GM12878 (cell line): ENCODE data around the gene GALP. TPM values are rescaled to one million over a fixed set of nuclear protein-coding genes. Genes with fewer than 3 reads are reported as not detected.

ENCODE experiments used
- ATAC-seq: fragments of 200-7000 bp; cut with Tn5 transposase; 3 replicates; pipeline ENCODE4 v1.9.1; 2020; ENCODE audit warnings: mild to moderate bottlenecking, moderate library complexity
- BruUV-seq: library from RNA; stranded (reverse); fragments of 400-500 nt; replicated peaks from 2 replicates; lab custom pipeline; 2021; lab: Mats Ljungman, UMichigan
- CTCF ChIA-PET: fragments of 300-600 bp; sonication (Branson Sonifier 250); formaldehyde crosslinking; extraction: SDS; loops from one replicate; lab custom pipeline; 2021; ENCODE audit warnings: inconsistent platforms; lab: Yijun Ruan, JAX
- POLR2A ChIA-PET: fragments of 350-600 bp; formaldehyde crosslinking; extraction: SDS; loops from one replicate; lab custom pipeline; 2021; ENCODE audit warnings: inconsistent platforms; lab: Charles Lee
- RAD21 ChIA-PET: fragments of 300-600 bp; sonication (Branson Sonifier 250); formaldehyde crosslinking; loops from one replicate; lab custom pipeline; 2023; ENCODE audit warnings: antibody characterized with exemption; ENCODE audit not compliant: unreplicated experiment; lab: Charles Lee
- SMC1A ChIA-PET: fragments of 300-600 bp; sonication (Branson Sonifier 250); formaldehyde crosslinking; loops from one replicate; lab custom pipeline; 2023; ENCODE audit not compliant: unreplicated experiment, uncharacterized antibody; lab: Charles Lee
- DNase-seq: peaks from one replicate; pipeline ENCODE4 v3.0.0-alpha.2; 2011; ENCODE audit warnings: low read depth, low spot score
- FAIRE-seq: peaks from 3 replicates; lab custom pipeline; 2011; peaks lifted over from hg19 to GRCh38; lab: Jason Lieb, UNC
- H2AFZ ChIP-seq: 2 replicates; pipeline ENCODE4 v1.6.0; 2011; ENCODE audit warnings: low read depth, low read length, control low read depth; ENCODE audit not compliant: control insufficient read depth
- H3K27ac ChIP-seq: 2 replicates; pipeline ENCODE4 v1.5.1; 2011; ENCODE audit warnings: control low read depth; ENCODE audit not compliant: control insufficient read depth, insufficient read depth
- H3K27me3 ChIP-seq, 2 experiments: replicated peaks in 1 of 2; 2 replicates each; pipeline versions ENCODE4 v1.6.0 to v1.6.1; 2011; ENCODE audit warnings: low read length in 1 of 2; ENCODE audit not compliant: control insufficient read depth in 2 of 2, insufficient read depth in 2 of 2
- H3K36me3 ChIP-seq, 2 experiments: 2 replicates each; pipeline ENCODE4 v1.5.1; 2011; ENCODE audit warnings: low read length in 1 of 2; ENCODE audit not compliant: control insufficient read depth in 2 of 2, insufficient read depth in 2 of 2
- H3K4me1 ChIP-seq: 2 replicates; pipeline ENCODE4 v1.6.1; 2011; ENCODE audit warnings: mild to moderate bottlenecking, low read length, moderate library complexity, mixed read lengths; ENCODE audit not compliant: control insufficient read depth, insufficient read depth
- H3K4me2 ChIP-seq: 2 replicates; pipeline ENCODE4 v1.6.0; 2011; ENCODE audit warnings: control low read depth; ENCODE audit not compliant: control insufficient read depth, insufficient read depth
- H3K4me3 ChIP-seq: fragments of 200-600 bp; sonication (generic); 2 replicates; pipeline ENCODE4 v1.5.1; 2016
- H3K79me2 ChIP-seq: 2 replicates; pipeline ENCODE4 v1.6.0; 2011; ENCODE audit warnings: low read length; ENCODE audit not compliant: control insufficient read depth, insufficient read depth
- H3K9ac ChIP-seq: 2 replicates; pipeline ENCODE4 v1.8.0; 2011; ENCODE audit warnings: low read length, control low read depth, mixed read lengths; ENCODE audit not compliant: control insufficient read depth, insufficient read depth
- H3K9me3 ChIP-seq: replicated peaks from 3 replicates; pipeline ENCODE4 v1.5.1; 2011; ENCODE audit warnings: mild to moderate bottlenecking, low read length; ENCODE audit not compliant: control insufficient read depth, insufficient read depth
- H4K20me1 ChIP-seq: 2 replicates; pipeline ENCODE4 v1.6.0; 2011; ENCODE audit not compliant: control insufficient read depth, insufficient read depth
- BCL3 ChIP-seq: IDR thresholded peaks from 2 replicates; pipeline ENCODE4 v1.6.1; 2011; ENCODE audit warnings: borderline replicate concordance, low read depth, mild to moderate bottlenecking, moderate library complexity, low read length; ENCODE audit not compliant: insufficient read depth, poor library complexity, severe bottlenecking
- GATAD2B ChIP-seq: fragments of 450-650 bp; conservative IDR thresholded peaks from 2 replicates; pipeline ENCODE4 v1.6.1; 2017; ENCODE audit warnings: low read depth, mild to moderate bottlenecking, moderate library complexity
- IKZF1 ChIP-seq: fragments of 450-650 bp; conservative IDR thresholded peaks from 2 replicates; pipeline ENCODE4 v1.6.1; 2017; ENCODE audit warnings: antibody characterized with exemption, mild to moderate bottlenecking
- IRF4 ChIP-seq: IDR thresholded peaks from 2 replicates; pipeline ENCODE4 v1.6.1; 2011; ENCODE audit warnings: low read depth, low read length
- JUNB ChIP-seq: IDR thresholded peaks from 2 replicates; pipeline ENCODE4 v1.6.1; 2016; ENCODE audit warnings: antibody characterized with exemption, mild to moderate bottlenecking
- MEF2A ChIP-seq: IDR thresholded peaks from 2 replicates; pipeline ENCODE4 v1.6.1; 2011; ENCODE audit warnings: low read depth, mild to moderate bottlenecking, low read length, moderate library complexity; ENCODE audit not compliant: insufficient read depth
- MLLT1 ChIP-seq: fragments of 450-650 bp; IDR thresholded peaks from 2 replicates; pipeline ENCODE4 v1.6.1; 2016; ENCODE audit warnings: mild to moderate bottlenecking
- MYB ChIP-seq: fragments of 150-350 bp; IDR thresholded peaks from 2 replicates; pipeline ENCODE4 v1.6.1; 2014; ENCODE audit warnings: mild to moderate bottlenecking, low read depth, low read length, borderline replicate concordance
- POU2F2 ChIP-seq: IDR thresholded peaks from 3 replicates; pipeline ENCODE4 v1.6.1; 2011; ENCODE audit warnings: low read depth, mild to moderate bottlenecking, low read length, borderline replicate concordance
- RCOR1 ChIP-seq: conservative IDR thresholded peaks from 2 replicates; pipeline ENCODE4 v1.6.1; 2012; ENCODE audit warnings: low read depth, low read length, improper control_type of control experiment
- RUNX3 ChIP-seq: IDR thresholded peaks from 2 replicates; pipeline ENCODE4 v1.6.1; 2012; ENCODE audit warnings: low read length, inconsistent platforms
- WRNIP1 ChIP-seq: IDR thresholded peaks from 2 replicates; pipeline ENCODE4 v1.6.1; 2011; ENCODE audit warnings: low read depth, low read length, improper control_type of control experiment, borderline replicate concordance
- WGBS: methylation state at CpG from one replicate; pipeline ENCODE4 v1.1.6; 2016; ENCODE audit warnings: low lambda C conversion rate; ENCODE audit not compliant: insufficient replicate concordance, insufficient coverage; ENCODE audit errors: missing lambda C conversion rate; 5-methylcytosine and 5-hydroxymethylcytosine counted together
- in situ Hi-C: fragments of 300-500 bp; cut with MboI; formaldehyde crosslinking; loops from 9 replicates; pipeline ENCODE4 v1.14.3; 2018; ENCODE audit warnings: mixed read lengths
- intact Hi-C: fragments of 100-400 bp; cut with micrococcal nuclease; formaldehyde crosslinking; loops from one replicate; pipeline ENCODE4 v1.14.2; 2022; ENCODE audit not compliant: unreplicated experiment
- polyA plus RNA-seq, 11 experiments: library from polyadenylated mRNA; depleted of rRNA in 4 of 11; unstranded in 6 of 11; stranded (reverse) in 5 of 11; fragments of >200 nt; fragmentation: Nextera tagmentation in 4 of 11; fragmentation: Illumina TruSeq in 1 of 11; extraction: Ambion mirVana in 4 of 11; extraction: Trizol in 1 of 11; gene quantifications; 1 replicate in 1 of 11; 2 replicates in 10 of 11; pipeline versions ENCODE4 v1.2.1 to v1.2.3, GENCODE V29; 2011 to 2016; ENCODE audit warnings: inconsistent platforms in 2 of 11, missing spikeins in 2 of 11, low read depth in 1 of 11
- total RNA-seq, 4 experiments: library from RNA; depleted of rRNA in 3 of 4; stranded (reverse); fragments of >200 nt in 3 of 4; fragmentation: Illumina TruSeq in 1 of 4; extraction: Trizol in 1 of 4; gene quantifications; 2 replicates each; pipeline versions ENCODE4 v1.2.1 to v1.2.3, GENCODE V29; 2013 to 2021
- TF ChIP-seq, protein P1 (sequence below): fragments of 450-650 bp; IDR thresholded peaks from 2 replicates; pipeline ENCODE4 v1.6.1; 2017; ENCODE audit warnings: borderline replicate concordance

GALP gene
- total and polyA plus RNA-seq, 10 of the 15 experiments (the other 5 are each of a cell fraction or from before 2014, with no cell fraction given) = not detected

- TF ChIP-seq IKZF1 (no peak), MLLT1 (no peak), MEF2A (no peak), JUNB (no peak), RCOR1 (no peak), MYB (no peak), RUNX3 (no peak), BCL3 (no peak), GATAD2B (no peak), WRNIP1 (no peak), IRF4 (no peak), POU2F2 (no peak)
- TF ChIP-seq, protein P1, sequence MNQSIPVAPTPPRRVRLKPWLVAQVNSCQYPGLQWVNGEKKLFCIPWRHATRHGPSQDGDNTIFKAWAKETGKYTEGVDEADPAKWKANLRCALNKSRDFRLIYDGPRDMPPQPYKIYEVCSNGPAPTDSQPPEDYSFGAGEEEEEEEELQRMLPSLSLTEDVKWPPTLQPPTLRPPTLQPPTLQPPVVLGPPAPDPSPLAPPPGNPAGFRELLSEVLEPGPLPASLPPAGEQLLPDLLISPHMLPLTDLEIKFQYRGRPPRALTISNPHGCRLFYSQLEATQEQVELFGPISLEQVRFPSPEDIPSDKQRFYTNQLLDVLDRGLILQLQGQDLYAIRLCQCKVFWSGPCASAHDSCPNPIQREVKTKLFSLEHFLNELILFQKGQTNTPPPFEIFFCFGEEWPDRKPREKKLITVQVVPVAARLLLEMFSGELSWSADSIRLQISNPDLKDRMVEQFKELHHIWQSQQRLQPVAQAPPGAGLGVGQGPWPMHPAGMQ = no peak
- SMC1A ChIA-PET = no interaction called here
- Histone ChIP-seq H3K27ac (no peak overlapping the region), H3K4me2 (no peak overlapping the region), H3K9me3 (no peaks in the 10 kb centered on the region), H3K36me3 (no peaks in the 10 kb centered on the region), H3K79me2 (no peaks in the 10 kb centered on the region), H2AFZ (no peak overlapping the region), H3K4me3 (no peak overlapping the region), H3K4me1 (no peaks in the 10 kb centered on the region), H3K9ac (no peak overlapping the region), H4K20me1 (no peaks in the 10 kb centered on the region), H3K27me3 (no peaks in the 10 kb centered on the region)
- in situ Hi-C loops (no loop called here), intact Hi-C loops (no loop called here)
- FAIRE-seq (no peak), ATAC-seq (no peak), DNase-seq (no peak)
- CTCF ChIA-PET = no interaction called here
- POLR2A ChIA-PET = no interaction called here
- BruUV-seq = no TSS peak
- 10% methylated on average over 7 of the region's 7 CpGs for WGBS
- RAD21 ChIA-PET = no interaction called here
Observed at GRCh38 chr19:56199687-56200086, 23.9 kb downstream of the GALP start.
